B cell (primary cell): ENCODE results near the gene DHRS4L2. TPM values are rescaled to one million over a fixed set of nuclear protein-coding genes. Genes with fewer than 3 reads are reported as not detected.
"Not testable (repeated sequence)": the region's sequence is repeated elsewhere in the genome, so short reads cannot be mapped to it uniquely, and the experiment has no call there.

ENCODE experiments used
- ATAC-seq: fragments of 200-7000 bp; cut with Tn5 transposase; one replicate; pipeline ENCODE4 v1.10.0; 2021; ENCODE audit warnings: low read depth, mild to moderate bottlenecking, moderate number of reproducible peaks, moderate library complexity
- CTCF ChIA-PET: fragments of 350-600 bp; sonication (Branson Sonifier 250); formaldehyde crosslinking; loops from one replicate; lab custom pipeline; 2021; ENCODE audit warnings: antibody characterized with exemption, inconsistent platforms; lab: Charles Lee
- POLR2A ChIA-PET: fragments of 350-600 bp; sonication (Branson Sonifier 250); formaldehyde crosslinking; loops from one replicate; lab custom pipeline; 2021; ENCODE audit warnings: antibody characterized with exemption; lab: Charles Lee
- DNase-seq: peaks from one replicate; pipeline ENCODE4 v3.0.0; 2013
- H2AFZ ChIP-seq: 2 replicates; pipeline ENCODE4 v1.6.1; 2012; ENCODE audit warnings: mild to moderate bottlenecking, low read depth, low read length; ENCODE audit not compliant: insufficient read depth, poor library complexity, severe bottlenecking
- H3K27ac ChIP-seq, 2 donors: 1 replicate in 1 of 2; 2 replicates in 1 of 2; pipeline ENCODE4 v1.5.1; 2012 to 2013; ENCODE audit warnings: low read length in 2 of 2, mild to moderate bottlenecking in 2 of 2, moderate library complexity in 1 of 2
- H3K27me3 ChIP-seq, 4 experiments: fragments of 200-600 bp in 1 of 4; sonication (generic) in 1 of 4; replicated peaks in 1 of 4; 1 replicate in 2 of 4; 2 replicates in 2 of 4; pipeline versions ENCODE4 v1.6.1 to v1.7.0; 2013 to 2016; ENCODE audit warnings: low read length in 3 of 4, mild to moderate bottlenecking in 2 of 4, mixed read lengths in 1 of 4, moderate library complexity in 1 of 4; ENCODE audit not compliant: insufficient read depth in 4 of 4, control insufficient read depth in 3 of 4; ENCODE audit errors: control extremely low read depth in 1 of 4
- H3K36me3 ChIP-seq, 2 experiments: replicated peaks in 1 of 2; 1 replicate in 1 of 2; 2 replicates in 1 of 2; pipeline versions ENCODE4 v1.6.1 to v1.7.1; 2013; ENCODE audit warnings: low read length in 1 of 2; ENCODE audit not compliant: insufficient read depth in 2 of 2, control insufficient read depth in 1 of 2; ENCODE audit errors: control extremely low read depth in 1 of 2, extremely low read depth in 1 of 2
- H3K4me1 ChIP-seq, 2 donors: fragments of 200-600 bp in 1 of 2; sonication (generic) in 1 of 2; 1 replicate in 1 of 2; 2 replicates in 1 of 2; pipeline versions ENCODE4 v1.5.1 to v1.6.1; 2013 to 2017; ENCODE audit warnings: low read length in 2 of 2; ENCODE audit not compliant: control insufficient read depth in 2 of 2, insufficient read depth in 2 of 2
- H3K4me2 ChIP-seq: replicated peaks from 2 replicates; pipeline ENCODE3; 2012; ENCODE audit warnings: mild to moderate bottlenecking, low read depth, low read length; ENCODE audit not compliant: poor library complexity, severe bottlenecking
- H3K4me3 ChIP-seq, 5 experiments: fragments of 200-600 bp in 1 of 5; sonication (generic) in 1 of 5; 1 replicate in 3 of 5; 2 replicates in 2 of 5; pipeline versions ENCODE4 v1.5.1 to v1.7.0; 2011 to 2016; ENCODE audit warnings: low read length in 4 of 5, mild to moderate bottlenecking in 4 of 5, low read depth in 2 of 5, control low read depth in 1 of 5, moderate library complexity in 1 of 5; ENCODE audit not compliant: insufficient read depth in 1 of 5; ENCODE audit errors: control extremely low read depth in 1 of 5, extremely low read depth in 1 of 5
- H3K79me2 ChIP-seq: fragments of 200-600 bp; sonication (generic); one replicate; pipeline ENCODE4 v1.6.0; 2016; ENCODE audit warnings: low read length; ENCODE audit not compliant: control insufficient read depth, insufficient read depth
- H3K9ac ChIP-seq: fragments of 200-600 bp; sonication (generic); 2 replicates; pipeline ENCODE4 v1.6.1; 2017; ENCODE audit warnings: mild to moderate bottlenecking, low read length, moderate library complexity
- H3K9me3 ChIP-seq, 3 donors: one replicate each; pipeline versions ENCODE4 v1.6.1 to v1.7.1; 2013; ENCODE audit warnings: low read length in 2 of 3; ENCODE audit not compliant: control insufficient read depth in 2 of 3, insufficient read depth in 1 of 3; ENCODE audit errors: control extremely low read depth in 1 of 3
- H4K20me1 ChIP-seq: 2 replicates; pipeline ENCODE4 v1.6.0; 2012; ENCODE audit warnings: mild to moderate bottlenecking, low read length; ENCODE audit not compliant: insufficient read depth, control insufficient read depth, poor library complexity, severe bottlenecking
- H3K27ac Mint-ChIP-seq: one replicate; pipeline ENCODE4 v1.8.0; 2021; ENCODE audit warnings: mixed read lengths
- H3K27me3 Mint-ChIP-seq: one replicate; pipeline ENCODE4 v1.8.0; 2021; ENCODE audit warnings: mixed read lengths
- H3K4me1 Mint-ChIP-seq: one replicate; pipeline ENCODE4 v1.8.0; 2021; ENCODE audit warnings: mixed read lengths
- H3K4me3 Mint-ChIP-seq: one replicate; pipeline ENCODE4 v1.8.0; 2021; ENCODE audit warnings: mixed read lengths
- H3K9me3 Mint-ChIP-seq: one replicate; pipeline ENCODE4 v1.8.0; 2022; ENCODE audit warnings: mixed read lengths; ENCODE audit not compliant: insufficient read depth
- WGBS: methylation state at CpG from one replicate; pipeline ENCODE4 v1.1.5; 2013; ENCODE audit warnings: missing lambda C conversion rate; ENCODE audit not compliant: insufficient coverage; 5-methylcytosine and 5-hydroxymethylcytosine counted together
- intact Hi-C: fragments of 100-400 bp; cut with micrococcal nuclease; formaldehyde crosslinking; loops from one replicate; pipeline ENCODE4 v1.10.0; 2022
- polyA plus RNA-seq: library from polyadenylated mRNA; depleted of rRNA; stranded (reverse); fragments of >200 nt; gene quantifications from 2 replicates; pipeline ENCODE4 v1.2.3, GENCODE V29; 2012
- total RNA-seq, 2 donors: library from RNA; stranded (reverse); fragments of 120-200 nt in 1 of 2; gene quantifications; 1 replicate in 1 of 2; 2 replicates in 1 of 2; pipeline versions ENCODE4 v1.2.3 to v1.2.4, GENCODE V29; 2013 to 2022

The DHRS4L2 gene
- total and polyA plus RNA-seq, 2 donors (not counting 1 experiment from before 2014, with no cell fraction given), result 11.2 to 16.3 TPM

GRCh38 chr14:23999640-24000039 lies 10.9 kb downstream of the DHRS4L2 start:
- H3K4me1 Mint-ChIP-seq, H3K9me3 Mint-ChIP-seq, H3K4me3 ChIP-seq, intact Hi-C loops, H3K27ac ChIP-seq, POLR2A ChIA-PET, H3K4me3 Mint-ChIP-seq, H3K4me2 ChIP-seq, H4K20me1 ChIP-seq, H3K27ac Mint-ChIP-seq, H3K27me3 Mint-ChIP-seq, DNase-seq, H3K27me3 ChIP-seq, CTCF ChIA-PET, ATAC-seq, H3K4me1 ChIP-seq, H2AFZ ChIP-seq, H3K9ac ChIP-seq, H3K79me2 ChIP-seq, H3K9me3 ChIP-seq, H3K36me3 ChIP-seq: not testable (repeated sequence)
- no CpG with 5 or more reads among the region's 5 CpGs for WGBS

- H3K79me2 ChIP-seq, H3K27me3 Mint-ChIP-seq, H3K4me1 Mint-ChIP-seq, H3K4me3 Mint-ChIP-seq, ATAC-seq, H3K27ac Mint-ChIP-seq, H3K9me3 Mint-ChIP-seq, H4K20me1 ChIP-seq, H3K4me2 ChIP-seq, H3K9ac ChIP-seq, H3K27ac ChIP-seq, intact Hi-C loops, CTCF ChIA-PET, POLR2A ChIA-PET, H3K36me3 ChIP-seq, H3K27me3 ChIP-seq, DNase-seq, H2AFZ ChIP-seq, H3K4me3 ChIP-seq, H3K4me1 ChIP-seq, H3K9me3 ChIP-seq: not testable (repeated sequence)
Measured at GRCh38 chr14:24001078-24001477, 12.3 kb downstream of the DHRS4L2 start.

GRCh38 chr14:24001679-24002078 lies 12.9 kb downstream of the DHRS4L2 start:
- intact Hi-C loops, H3K27me3 ChIP-seq, H3K4me3 ChIP-seq, H3K27me3 Mint-ChIP-seq, H3K9ac ChIP-seq, H3K4me1 ChIP-seq, H4K20me1 ChIP-seq, POLR2A ChIA-PET, H3K9me3 Mint-ChIP-seq, H2AFZ ChIP-seq, H3K4me3 Mint-ChIP-seq, H3K9me3 ChIP-seq, H3K36me3 ChIP-seq, CTCF ChIA-PET, H3K4me2 ChIP-seq, H3K27ac ChIP-seq, H3K79me2 ChIP-seq, H3K27ac Mint-ChIP-seq: not testable (repeated sequence)
- no CpG with 5 or more reads among the region's 2 CpGs for WGBS
- peak; percentile 68 for ATAC-seq
- peaks cover 10% of the 10 kb centered on the region for H3K4me1 Mint-ChIP-seq
- peak; percentile 44 for DNase-seq

GRCh38 chr14:24006471-24006816 lies 17.7 kb downstream of the DHRS4L2 start:
- H3K4me2 ChIP-seq, H3K79me2 ChIP-seq, H3K27me3 ChIP-seq, H3K9me3 ChIP-seq, H3K4me1 ChIP-seq, H4K20me1 ChIP-seq, intact Hi-C loops, H3K27me3 Mint-ChIP-seq, POLR2A ChIA-PET, H3K36me3 ChIP-seq, DNase-seq, H3K9me3 Mint-ChIP-seq: not testable (repeated sequence)
- peak; percentile 23 for ATAC-seq
- Histone ChIP-seq H3K9ac (peak overlapping the region; percentile 59), H3K4me3 (peak overlapping the region in 4 of 5 experiments; percentile 48 to 59 (median 52)), H2AFZ (peak overlapping the region; percentile 68), H3K27ac (peak overlapping the region; percentile 33 to 50)
- Mint-ChIP-seq H3K4me3 (peak overlapping the region; percentile 60), H3K27ac (peak overlapping the region; percentile 32), H3K4me1 (peaks cover 37% of the 10 kb centered on the region)
- CTCF ChIA-PET, result interaction anchor here (1.5 kb wide), 1 partner anchor 85 kb away, joined by 4 read pairs; no protein-coding TSS in a partner anchor
- 0% methylated on average over 1 of the region's 15 CpGs for WGBS
